Prostate gland (tissue), 2 donors: ENCODE data around the gene HS6ST3.

Source experiments
- POLR2A ChIP-seq: fragments of 450-650 bp; IDR thresholded peaks from one replicate; pipeline ENCODE4 v1.6.1; 2016; ENCODE audit warnings: antibody characterized with exemption, mild to moderate bottlenecking
- POLR2AphosphoS5 ChIP-seq: sonication (generic); formaldehyde crosslinking; IDR thresholded peaks from one replicate; pipeline ENCODE4 v1.6.1; 2017; ENCODE audit warnings: antibody characterized with exemption
- TF ChIP-seq, protein P1 (sequence below), 4 experiments: fragments of 200-600 bp in 2 of 4; fragments of 450-650 bp in 2 of 4; sonication (generic) in 2 of 4; IDR thresholded peaks; 1 replicate in 3 of 4; 2 replicates in 1 of 4; pipeline ENCODE4 v1.5.1; 2016 to 2019; ENCODE audit warnings: antibody characterized with exemption in 4 of 4, mild to moderate bottlenecking in 2 of 4, moderate library complexity in 2 of 4

DNA sequence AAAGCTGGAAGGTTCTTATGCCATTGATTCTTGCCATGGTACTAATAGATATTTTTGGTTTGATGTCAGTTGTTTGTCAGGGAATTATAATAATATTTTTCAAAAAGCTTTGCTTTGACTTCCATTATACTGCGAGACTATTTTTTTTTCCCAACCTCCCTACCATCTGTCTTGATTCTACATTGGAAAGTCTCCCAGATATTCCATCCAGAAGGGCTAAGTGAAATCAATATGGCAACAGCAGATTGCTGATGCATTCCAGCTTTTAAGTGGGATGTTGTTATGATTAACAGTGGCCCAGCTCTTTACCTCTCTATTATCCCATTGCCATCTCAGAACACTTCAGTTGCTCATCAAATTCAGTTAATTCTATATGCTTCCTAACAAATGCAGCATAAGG, 657.0 kb downstream of the HS6ST3 start:
- TF ChIP-seq POLR2A: no peak
- TF ChIP-seq, protein P1, sequence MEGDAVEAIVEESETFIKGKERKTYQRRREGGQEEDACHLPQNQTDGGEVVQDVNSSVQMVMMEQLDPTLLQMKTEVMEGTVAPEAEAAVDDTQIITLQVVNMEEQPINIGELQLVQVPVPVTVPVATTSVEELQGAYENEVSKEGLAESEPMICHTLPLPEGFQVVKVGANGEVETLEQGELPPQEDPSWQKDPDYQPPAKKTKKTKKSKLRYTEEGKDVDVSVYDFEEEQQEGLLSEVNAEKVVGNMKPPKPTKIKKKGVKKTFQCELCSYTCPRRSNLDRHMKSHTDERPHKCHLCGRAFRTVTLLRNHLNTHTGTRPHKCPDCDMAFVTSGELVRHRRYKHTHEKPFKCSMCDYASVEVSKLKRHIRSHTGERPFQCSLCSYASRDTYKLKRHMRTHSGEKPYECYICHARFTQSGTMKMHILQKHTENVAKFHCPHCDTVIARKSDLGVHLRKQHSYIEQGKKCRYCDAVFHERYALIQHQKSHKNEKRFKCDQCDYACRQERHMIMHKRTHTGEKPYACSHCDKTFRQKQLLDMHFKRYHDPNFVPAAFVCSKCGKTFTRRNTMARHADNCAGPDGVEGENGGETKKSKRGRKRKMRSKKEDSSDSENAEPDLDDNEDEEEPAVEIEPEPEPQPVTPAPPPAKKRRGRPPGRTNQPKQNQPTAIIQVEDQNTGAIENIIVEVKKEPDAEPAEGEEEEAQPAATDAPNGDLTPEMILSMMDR (IDR thresholded peaks at IDR 0.05): no peak
- no peak for TF ChIP-seq POLR2AphosphoS5
